HepG2 (cell line): ENCODE measurements around the gene EPB41. TPM values are rescaled to one million over a fixed set of nuclear protein-coding genes. Genes with fewer than 3 reads are reported as not detected.

ENCODE experiments used
- ATAC-seq: fragments of 200-7000 bp; cut with Tn5 transposase; 3 replicates; pipeline ENCODE4 v1.9.1; 2020; ENCODE audit warnings: mild to moderate bottlenecking, moderate library complexity
- BruUV-seq: library from RNA; stranded (reverse); fragments of 400-500 nt; replicated peaks from 2 replicates; lab custom pipeline; 2021; lab: Mats Ljungman, UMichigan
- CTCF ChIA-PET: fragments of 300-600 bp; formaldehyde crosslinking; extraction: SDS; loops from one replicate; lab custom pipeline; 2021; ENCODE audit warnings: low total read pairs, inconsistent platforms, low intra/inter-chr PET ratio; lab: Yijun Ruan, JAX
- POLR2A ChIA-PET: fragments of 350-600 bp; sonication (Branson Sonifier 250); formaldehyde crosslinking; loops from one replicate; lab custom pipeline; 2020; ENCODE audit warnings: antibody characterized with exemption, inconsistent platforms; lab: Yijun Ruan, JAX
- DNase-seq: peaks from one replicate; pipeline ENCODE4 v3.0.0-alpha.2; 2015; ENCODE audit warnings: low spot score
- FAIRE-seq: peaks from 3 replicates; lab custom pipeline; 2011; peaks lifted over from hg19 to GRCh38; lab: Jason Lieb, UNC
- H2AFZ ChIP-seq: one replicate; pipeline ENCODE4 v1.6.1; 2011; ENCODE audit warnings: low read length, inconsistent platforms
- H3K27ac ChIP-seq: fragments of 300-600 bp; 3 replicates; pipeline ENCODE4 v1.8.0; 2011; ENCODE audit warnings: mixed run types, mild to moderate bottlenecking, mixed read lengths, low read length, inconsistent platforms; ENCODE audit not compliant: insufficient read depth; ENCODE audit errors: extremely low read length
- H3K27me3 ChIP-seq, 2 experiments: fragments of 200-600 bp in 1 of 2; 2 replicates in 1 of 2; 3 replicates in 1 of 2; pipeline versions ENCODE4 v1.6.0 to v1.8.0; 2011; ENCODE audit warnings: low read length in 2 of 2, mild to moderate bottlenecking in 2 of 2, moderate library complexity in 2 of 2, inconsistent platforms in 1 of 2; ENCODE audit not compliant: insufficient read depth in 2 of 2, control insufficient read depth in 1 of 2
- H3K36me3 ChIP-seq, 2 experiments: fragments of 200-600 bp in 1 of 2; replicated peaks in 1 of 2; 2 replicates in 1 of 2; 3 replicates in 1 of 2; pipeline versions ENCODE4 v1.5.1 to v1.8.0; 2011; ENCODE audit warnings: low read length in 2 of 2, inconsistent platforms in 1 of 2; ENCODE audit not compliant: insufficient read depth in 2 of 2, control insufficient read depth in 1 of 2
- H3K4me1 ChIP-seq: 2 replicates; pipeline ENCODE4 v1.5.1; 2012; ENCODE audit warnings: low read length, inconsistent platforms; ENCODE audit not compliant: insufficient read depth
- H3K4me2 ChIP-seq: 2 replicates; pipeline ENCODE4 v1.6.0; 2011; ENCODE audit warnings: low read depth, low read length, inconsistent platforms
- H3K4me3 ChIP-seq, 3 experiments: fragments of 200-600 bp in 1 of 3; sonication (generic), shearing (Covaris generic) in 1 of 3; replicated peaks in 1 of 3; 2 replicates each; pipeline ENCODE4 v1.5.1; 2011 to 2016; ENCODE audit warnings: low read length in 3 of 3, inconsistent platforms in 2 of 3, low read depth in 2 of 3, mild to moderate bottlenecking in 2 of 3, control low read depth in 1 of 3, mixed read lengths in 1 of 3; ENCODE audit not compliant: insufficient read depth in 1 of 3
- H3K79me2 ChIP-seq: one replicate; pipeline ENCODE4 v1.6.1; 2011; ENCODE audit warnings: low read length, inconsistent platforms; ENCODE audit not compliant: insufficient read depth
- H3K9ac ChIP-seq: 2 replicates; pipeline ENCODE4 v1.6.0; 2011; ENCODE audit warnings: mild to moderate bottlenecking, low read depth, low read length, inconsistent platforms; ENCODE audit not compliant: insufficient read depth
- H3K9me3 ChIP-seq: 2 replicates; pipeline ENCODE4 v1.5.1; 2012; ENCODE audit warnings: mild to moderate bottlenecking, low read length
- H4K20me1 ChIP-seq: 2 replicates; pipeline ENCODE4 v1.6.0; 2011; ENCODE audit warnings: inconsistent platforms, mild to moderate bottlenecking, low read length, moderate library complexity; ENCODE audit not compliant: insufficient read depth
- CEBPB ChIP-seq: IDR thresholded peaks from 2 replicates; pipeline ENCODE4 v1.6.1; 2011; ENCODE audit warnings: low read depth, low read length, improper control_type of control experiment, borderline replicate concordance
- RORA ChIP-seq: sonication (generic); formaldehyde crosslinking; IDR thresholded peaks from 2 replicates; pipeline ENCODE4 v1.5.0; 2020; ENCODE audit warnings: mild to moderate bottlenecking, missing genetic modification reagents, moderate library complexity
- ZBTB33 ChIP-seq: sonication (generic); formaldehyde crosslinking; IDR thresholded peaks from 2 replicates; pipeline ENCODE4 v1.4.0; 2020; ENCODE audit warnings: missing genetic modification reagents
- ZNF800 ChIP-seq: sonication (generic); formaldehyde crosslinking; IDR thresholded peaks from 2 replicates; pipeline ENCODE4 v1.4.0; 2020; ENCODE audit warnings: missing genetic modification reagents
- WGBS: methylation state at CpG from one replicate; pipeline ENCODE4 v1.1.6; 2017; ENCODE audit warnings: low lambda C conversion rate; 5-methylcytosine and 5-hydroxymethylcytosine counted together
- in situ Hi-C: cut with HindIII; loops from 2 replicates; pipeline ENCODE4 v1.10.0; 2017; ENCODE audit warnings: low pct_unique_long_range_greater_than_20kb; ENCODE audit not compliant: extremely low pct_ligation_motif_present
- intact Hi-C: fragments of 100-400 bp; cut with micrococcal nuclease; formaldehyde crosslinking; loops from one replicate; pipeline ENCODE4 v1.10.0; 2022; ENCODE audit not compliant: unreplicated experiment
- polyA plus RNA-seq, 8 experiments: library from polyadenylated mRNA; depleted of rRNA in 3 of 8; stranded (reverse) in 7 of 8; unstranded in 1 of 8; fragments of >200 nt; fragmentation: Illumina TruSeq in 4 of 8; extraction: Trizol in 4 of 8; gene quantifications; 2 replicates each; pipeline versions ENCODE4 v1.2.1 to v1.2.3, GENCODE V29; 2011 to 2016; ENCODE audit warnings: low read depth in 4 of 8, missing spikeins in 1 of 8, mixed read lengths in 1 of 8; ENCODE audit not compliant: insufficient read depth in 1 of 8
- total RNA-seq, 5 experiments: library from RNA; depleted of rRNA; stranded (reverse); fragments of >200 nt; fragmentation: Illumina TruSeq; extraction: Trizol; gene quantifications; 2 replicates each; pipeline ENCODE4 v1.2.3, GENCODE V29; 2016; ENCODE audit warnings: low read depth in 1 of 5
- TF ChIP-seq, protein P1 (sequence below): sonication (generic); formaldehyde crosslinking; IDR thresholded peaks from 2 replicates; pipeline ENCODE4 v1.9.0; 2021; ENCODE audit warnings: missing genetic modification reagents, mild to moderate bottlenecking, borderline replicate concordance
- TF ChIP-seq, protein P2 (sequence below): sonication (generic); formaldehyde crosslinking; IDR thresholded peaks from 2 replicates; pipeline ENCODE4 v1.4.0; 2020; ENCODE audit warnings: mild to moderate bottlenecking, missing genetic modification reagents

The EPB41 gene
- total and polyA plus RNA-seq, 2 of the 13 experiments (the other 11 are each of a cell fraction or from before 2014, with no cell fraction given): 34.5 to 46.7 TPM

GRCh38 chr1:29121936-29122681 is 207.7 kb downstream of the EPB41 start:
- WGBS: 80% methylated on average over 20 of the region's 81 CpGs
- Histone ChIP-seq H3K9me3 (no peaks in the 10 kb centered on the region), H3K27ac (no peak overlapping the region), H3K27me3 (peaks cover 0 to 5% of the 10 kb centered on the region in 2 experiments; a peak in 1 of 5 replicates), H4K20me1 (no peaks in the 10 kb centered on the region), H3K4me3 (no peak overlapping the region), H3K9ac (no peak overlapping the region), H3K36me3 (peaks cover 3 to 6% of the 10 kb centered on the region in 2 experiments; a peak in 4 of 5 replicates), H3K79me2 (no peaks in the 10 kb centered on the region), H3K4me2 (no peak overlapping the region), H3K4me1 (peaks cover 21% of the 10 kb centered on the region), H2AFZ (no peak overlapping the region)
- FAIRE-seq: no peak
- ChIA-PET CTCF (no interaction called here), POLR2A (no interaction called here)
- ATAC-seq: no peak
- intact Hi-C loops (loop anchor here (10.0 kb wide), 1 partner anchor 237 kb away; no protein-coding TSS in a partner anchor), in situ Hi-C loops (loop anchor here (10.0 kb wide), 1 partner anchor 237 kb away; no protein-coding TSS in a partner anchor)
- no peak for DNase-seq
- BruUV-seq: no TSS peak
- TF ChIP-seq, protein P1, sequence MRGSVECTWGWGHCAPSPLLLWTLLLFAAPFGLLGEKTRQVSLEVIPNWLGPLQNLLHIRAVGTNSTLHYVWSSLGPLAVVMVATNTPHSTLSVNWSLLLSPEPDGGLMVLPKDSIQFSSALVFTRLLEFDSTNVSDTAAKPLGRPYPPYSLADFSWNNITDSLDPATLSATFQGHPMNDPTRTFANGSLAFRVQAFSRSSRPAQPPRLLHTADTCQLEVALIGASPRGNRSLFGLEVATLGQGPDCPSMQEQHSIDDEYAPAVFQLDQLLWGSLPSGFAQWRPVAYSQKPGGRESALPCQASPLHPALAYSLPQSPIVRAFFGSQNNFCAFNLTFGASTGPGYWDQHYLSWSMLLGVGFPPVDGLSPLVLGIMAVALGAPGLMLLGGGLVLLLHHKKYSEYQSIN (CRISPR knock-in tag): no peak
- TF ChIP-seq ZBTB33 (CRISPR knock-in tag) (0 out of 2 replicates have a peak, but pooled peaks have one; percentile 40), RORA (no peak), ZNF800 (CRISPR knock-in tag) (no peak), CEBPB (no peak)
- TF ChIP-seq, protein P2, sequence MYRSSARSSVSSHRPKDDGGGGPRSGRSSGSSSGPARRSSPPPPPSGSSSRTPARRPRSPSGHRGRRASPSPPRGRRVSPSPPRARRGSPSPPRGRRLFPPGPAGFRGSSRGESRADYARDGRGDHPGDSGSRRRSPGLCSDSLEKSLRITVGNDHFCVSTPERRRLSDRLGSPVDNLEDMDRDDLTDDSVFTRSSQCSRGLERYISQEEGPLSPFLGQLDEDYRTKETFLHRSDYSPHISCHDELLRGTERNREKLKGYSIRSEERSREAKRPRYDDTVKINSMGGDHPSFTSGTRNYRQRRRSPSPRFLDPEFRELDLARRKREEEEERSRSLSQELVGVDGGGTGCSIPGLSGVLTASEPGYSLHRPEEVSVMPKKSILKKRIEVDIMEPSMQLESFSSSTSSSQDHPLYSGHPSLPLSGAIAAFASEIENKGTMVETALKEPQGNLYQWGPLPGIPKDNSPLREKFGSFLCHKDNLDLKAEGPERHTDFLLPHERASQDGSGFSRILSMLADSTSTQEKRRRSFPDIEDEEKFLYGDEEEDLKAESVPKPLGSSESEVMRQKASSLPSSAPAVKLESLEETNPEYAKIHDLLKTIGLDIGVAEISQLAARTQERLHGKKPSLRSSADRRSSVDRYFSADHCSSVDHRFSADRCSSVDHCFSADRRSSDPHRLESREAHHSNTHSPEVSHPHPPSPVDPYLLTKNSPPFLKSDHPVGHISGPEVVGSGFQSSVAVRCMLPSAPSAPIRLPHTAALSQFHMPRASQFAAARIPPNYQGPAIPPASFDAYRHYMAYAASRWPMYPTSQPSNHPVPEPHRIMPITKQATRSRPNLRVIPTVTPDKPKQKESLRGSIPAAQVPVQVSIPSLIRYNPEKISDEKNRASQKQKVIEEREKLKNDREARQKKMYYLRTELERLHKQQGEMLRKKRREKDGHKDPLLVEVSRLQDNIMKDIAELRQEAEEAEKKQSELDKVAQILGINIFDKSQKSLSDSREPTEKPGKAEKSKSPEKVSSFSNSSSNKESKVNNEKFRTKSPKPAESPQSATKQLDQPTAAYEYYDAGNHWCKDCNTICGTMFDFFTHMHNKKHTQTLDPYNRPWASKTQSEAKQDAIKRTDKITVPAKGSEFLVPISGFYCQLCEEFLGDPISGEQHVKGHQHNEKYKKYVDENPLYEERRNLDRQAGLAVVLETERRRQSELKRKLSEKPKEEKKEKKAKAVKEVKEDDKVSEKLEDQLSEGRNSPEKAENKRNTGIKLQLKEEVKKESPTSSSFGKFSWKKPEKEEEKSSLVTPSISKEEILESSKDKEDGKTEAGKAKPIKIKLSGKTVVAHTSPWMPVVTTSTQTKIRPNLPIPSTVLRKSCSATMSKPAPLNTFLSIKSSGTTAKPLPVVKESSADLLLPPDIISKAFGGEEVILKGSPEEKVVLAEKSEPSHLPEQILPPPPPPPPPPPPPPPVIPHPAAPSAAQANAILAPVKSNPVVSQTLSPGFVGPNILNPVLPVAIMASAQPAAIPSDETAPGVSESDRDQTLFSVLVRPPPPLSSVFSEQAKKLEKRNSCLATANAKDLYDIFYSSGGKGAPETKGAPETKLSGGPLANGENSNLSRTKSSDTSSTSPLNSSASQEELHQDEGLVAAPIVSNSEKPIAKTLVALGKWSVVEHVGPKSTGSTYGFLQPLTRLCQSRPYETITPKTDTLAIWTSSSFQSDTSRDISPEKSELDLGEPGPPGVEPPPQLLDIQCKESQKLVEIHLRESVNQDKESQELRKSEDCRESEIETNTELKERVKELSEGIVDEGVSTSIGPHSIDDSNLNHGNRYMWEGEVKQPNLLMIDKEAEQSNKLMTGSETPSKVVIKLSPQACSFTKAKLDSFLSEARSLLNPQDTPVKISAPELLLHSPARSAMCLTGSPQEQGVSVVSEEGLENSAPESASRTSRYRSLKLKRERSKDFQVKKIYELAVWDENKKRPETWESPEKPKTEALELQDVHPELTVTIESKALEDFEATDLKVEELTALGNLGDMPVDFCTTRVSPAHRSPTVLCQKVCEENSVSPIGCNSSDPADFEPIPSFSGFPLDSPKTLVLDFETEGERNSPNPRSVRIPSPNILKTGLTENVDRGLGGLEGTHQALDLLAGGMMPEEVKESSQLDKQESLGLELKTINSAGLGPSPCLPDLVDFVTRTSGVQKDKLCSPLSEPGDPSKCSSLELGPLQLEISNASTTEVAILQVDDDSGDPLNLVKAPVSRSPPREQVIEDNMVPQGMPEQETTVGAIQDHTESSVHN (CRISPR knock-in tag): no peak
